Keratinocyte (primary cell): Measurements from ENCODE around the gene CCBE1. TPM values are rescaled to one million over a fixed set of nuclear protein-coding genes. Genes with fewer than 3 reads are reported as not detected.
A peak's percentile ranks its signal among the peaks of the same experiment; 100 is the strongest.

Experiments
- DNase-seq: peaks from one replicate; pipeline ENCODE4 v3.0.0-alpha.2; 2011; ENCODE audit warnings: low read depth, missing footprints, low spot score
- FAIRE-seq: peaks from 2 replicates; lab custom pipeline; 2011; peaks lifted over from hg19 to GRCh38; lab: Jason Lieb, UNC
- H2AFZ ChIP-seq: 2 replicates; pipeline ENCODE4 v1.6.0; 2012; ENCODE audit warnings: low read length, control low read depth, inconsistent platforms; ENCODE audit not compliant: control insufficient read depth
- H3K27ac ChIP-seq: 2 replicates; pipeline ENCODE4 v1.5.1; 2011; ENCODE audit warnings: low read length; ENCODE audit not compliant: control insufficient read depth, insufficient read depth
- H3K27me3 ChIP-seq: 3 replicates; pipeline ENCODE4 v1.6.0; 2011; ENCODE audit warnings: low read length; ENCODE audit not compliant: control insufficient read depth, insufficient read depth; ENCODE audit errors: extremely low read depth
- H3K36me3 ChIP-seq, 2 experiments: 2 replicates in 1 of 2; 3 replicates in 1 of 2; pipeline ENCODE4 v1.5.1; 2011; ENCODE audit warnings: low read length in 2 of 2, mild to moderate bottlenecking in 1 of 2; ENCODE audit not compliant: control insufficient read depth in 2 of 2, insufficient read depth in 2 of 2; ENCODE audit errors: extremely low read depth in 1 of 2
- H3K4me1 ChIP-seq: 3 replicates; pipeline ENCODE4 v1.5.1; 2011; ENCODE audit warnings: low read length; ENCODE audit not compliant: control insufficient read depth, insufficient read depth; ENCODE audit errors: extremely low read depth
- H3K4me2 ChIP-seq: 3 replicates; pipeline ENCODE4 v1.6.0; 2011; ENCODE audit warnings: low read depth, low read length; ENCODE audit not compliant: control insufficient read depth, insufficient read depth; ENCODE audit errors: extremely low read depth
- H3K4me3 ChIP-seq, 3 experiments: fragments of 200-600 bp in 1 of 3; sonication (generic) in 1 of 3; 2 replicates in 2 of 3; 3 replicates in 1 of 3; pipeline ENCODE4 v1.5.1; 2011 to 2016; ENCODE audit warnings: low read length in 3 of 3, mild to moderate bottlenecking in 3 of 3, control low read depth in 2 of 3, inconsistent platforms in 1 of 3, low read depth in 1 of 3, mixed read lengths in 1 of 3, mixed run types in 1 of 3, moderate library complexity in 1 of 3; ENCODE audit not compliant: control insufficient read depth in 2 of 3, insufficient read depth in 2 of 3; ENCODE audit errors: extremely low read depth in 1 of 3
- H3K79me2 ChIP-seq: 2 replicates; pipeline ENCODE4 v1.6.0; 2012; ENCODE audit warnings: low read length; ENCODE audit not compliant: control insufficient read depth, insufficient read depth
- H3K9ac ChIP-seq: 3 replicates; pipeline ENCODE4 v1.6.0; 2011; ENCODE audit warnings: low read length; ENCODE audit not compliant: control insufficient read depth, insufficient read depth; ENCODE audit errors: extremely low read depth
- H3K9me1 ChIP-seq: 3 replicates; pipeline ENCODE4 v1.6.0; 2011; ENCODE audit warnings: low read length; ENCODE audit not compliant: control insufficient read depth, insufficient read depth; ENCODE audit errors: extremely low read depth
- H3K9me3 ChIP-seq: 2 replicates; pipeline ENCODE4 v1.5.1; 2012; ENCODE audit warnings: low read depth, low read length; ENCODE audit not compliant: control insufficient read depth
- H4K20me1 ChIP-seq: 3 replicates; pipeline ENCODE4 v1.6.0; 2011; ENCODE audit warnings: low read length; ENCODE audit not compliant: control insufficient read depth, insufficient read depth; ENCODE audit errors: extremely low read depth
- EZH2 ChIP-seq: IDR thresholded peaks from one replicate; pipeline ENCODE4 v1.6.1; 2012; ENCODE audit warnings: inconsistent platforms, mild to moderate bottlenecking, low read length, moderate library complexity
- dilution Hi-C: fragments of 300-500 bp; cut with MboI; formaldehyde crosslinking; loops from one replicate; pipeline ENCODE4 v1.7.0; 2020; ENCODE audit warnings: low sequenced_read_pairs; ENCODE audit not compliant: extremely low pct_ligation_motif_present
- polyA plus RNA-seq, 5 experiments: library from polyadenylated mRNA; depleted of rRNA in 3 of 5; stranded (reverse) in 3 of 5; stranded (forward) in 1 of 5; unstranded in 1 of 5; fragments of >200 nt; gene quantifications; 1 replicate in 1 of 5; 2 replicates in 3 of 5; 3 replicates in 1 of 5; pipeline versions ENCODE4 v1.2.1 to v1.2.3, GENCODE V29; 2011 to 2012; ENCODE audit warnings: missing spikeins in 2 of 5, low read depth in 1 of 5, low replicate concordance in 1 of 5
- TF ChIP-seq, protein P1 (sequence below), 3 experiments: IDR thresholded peaks in 1 of 3; conservative IDR thresholded peaks in 1 of 3; optimal IDR thresholded peaks in 1 of 3; 2 replicates in 2 of 3; 3 replicates in 1 of 3; pipeline versions ENCODE3 to v1.5.1; 2011; ENCODE audit warnings: low read length in 3 of 3, mild to moderate bottlenecking in 3 of 3, moderate library complexity in 2 of 3, control low read depth in 1 of 3, inconsistent platforms in 1 of 3; ENCODE audit not compliant: insufficient read depth in 2 of 3; ENCODE audit errors: extremely low read depth in 1 of 3

Gene CCBE1
- polyA plus RNA-seq, 1 donor (not counting 4 experiments of a cell fraction or from before 2014, with no cell fraction given): 20.1 TPM

DNA sequence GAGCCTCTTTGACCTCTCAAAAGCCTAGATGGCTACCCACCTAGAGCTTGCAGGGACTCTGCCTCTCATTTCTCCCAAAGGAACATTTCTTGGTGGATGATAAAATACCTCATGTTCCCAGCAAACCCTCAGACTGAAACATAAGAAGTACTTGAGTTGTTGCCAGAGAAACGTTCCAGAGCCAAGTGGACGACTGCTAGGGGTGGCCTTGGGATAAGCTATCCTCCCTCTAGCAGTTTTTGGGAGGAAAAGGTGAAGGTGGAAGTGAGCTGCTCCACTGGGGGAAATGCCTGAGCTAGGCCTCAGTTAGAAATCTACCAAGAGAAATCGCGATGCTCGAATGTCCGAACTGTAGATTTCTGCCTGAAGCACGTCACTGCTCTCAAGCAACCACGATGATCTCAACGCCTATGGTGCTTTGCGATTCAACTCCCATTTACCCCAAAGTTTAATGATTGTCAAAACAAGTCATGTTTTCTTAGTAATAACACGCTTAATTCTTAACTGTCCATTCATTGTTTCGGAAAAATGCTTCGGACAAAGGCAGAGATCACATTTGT is 91.5 kb downstream of the CCBE1 start:
- Histone ChIP-seq H3K4me2 (no peak overlapping the region), H3K9me1 (no peaks in the 10 kb centered on the region), H3K9me3 (no peaks in the 10 kb centered on the region), H3K9ac (no peak overlapping the region), H3K36me3 (no peaks in the 10 kb centered on the region), H3K4me1 (peaks cover 11% of the 10 kb centered on the region), H3K4me3 (no peak overlapping the region), H4K20me1 (no peaks in the 10 kb centered on the region), H2AFZ (no peak overlapping the region), H3K27me3 (no peaks in the 10 kb centered on the region), H3K79me2 (no peaks in the 10 kb centered on the region), H3K27ac (no peak overlapping the region)
- no peak for FAIRE-seq
- DNase-seq: no peak
- dilution Hi-C loops: no loop called here
- TF ChIP-seq EZH2: no peak
- TF ChIP-seq, protein P1, sequence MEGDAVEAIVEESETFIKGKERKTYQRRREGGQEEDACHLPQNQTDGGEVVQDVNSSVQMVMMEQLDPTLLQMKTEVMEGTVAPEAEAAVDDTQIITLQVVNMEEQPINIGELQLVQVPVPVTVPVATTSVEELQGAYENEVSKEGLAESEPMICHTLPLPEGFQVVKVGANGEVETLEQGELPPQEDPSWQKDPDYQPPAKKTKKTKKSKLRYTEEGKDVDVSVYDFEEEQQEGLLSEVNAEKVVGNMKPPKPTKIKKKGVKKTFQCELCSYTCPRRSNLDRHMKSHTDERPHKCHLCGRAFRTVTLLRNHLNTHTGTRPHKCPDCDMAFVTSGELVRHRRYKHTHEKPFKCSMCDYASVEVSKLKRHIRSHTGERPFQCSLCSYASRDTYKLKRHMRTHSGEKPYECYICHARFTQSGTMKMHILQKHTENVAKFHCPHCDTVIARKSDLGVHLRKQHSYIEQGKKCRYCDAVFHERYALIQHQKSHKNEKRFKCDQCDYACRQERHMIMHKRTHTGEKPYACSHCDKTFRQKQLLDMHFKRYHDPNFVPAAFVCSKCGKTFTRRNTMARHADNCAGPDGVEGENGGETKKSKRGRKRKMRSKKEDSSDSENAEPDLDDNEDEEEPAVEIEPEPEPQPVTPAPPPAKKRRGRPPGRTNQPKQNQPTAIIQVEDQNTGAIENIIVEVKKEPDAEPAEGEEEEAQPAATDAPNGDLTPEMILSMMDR (optimal IDR thresholded peaks at IDR 0.05 in 1 of 3, IDR thresholded peaks at IDR 0.05 in 1 of 3, conservative IDR thresholded peaks at IDR 0.05 in 1 of 3; ENCODE audit: extremely low read depth in 1 of 3, insufficient read depth in 2 of 3, low read length in 3 of 3): no peak

DNA sequence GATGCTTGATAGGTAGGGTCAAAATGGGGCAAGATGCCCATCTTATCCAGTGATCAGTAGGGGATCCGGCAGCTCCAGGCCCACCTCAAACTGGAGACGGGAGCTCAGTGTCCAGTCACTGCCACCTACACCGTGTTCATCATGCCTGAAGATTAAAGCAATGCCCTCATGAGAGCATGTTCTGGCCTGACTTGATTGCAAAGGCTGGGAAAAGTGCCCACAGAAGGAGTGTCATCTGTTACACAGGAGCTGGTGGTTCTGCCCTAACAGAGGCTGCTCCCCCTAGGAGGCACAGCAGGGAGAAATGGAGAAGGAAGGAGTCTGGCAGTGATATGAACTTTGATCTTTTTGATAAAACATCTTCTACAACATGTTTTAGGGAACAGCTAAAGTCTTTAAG is 92.3 kb downstream of the CCBE1 start:
- Histone ChIP-seq H3K9me3 (no peaks in the 10 kb centered on the region), H3K27ac (no peak overlapping the region), H3K36me3 (no peaks in the 10 kb centered on the region), H3K9ac (no peak overlapping the region), H3K79me2 (no peaks in the 10 kb centered on the region), H3K27me3 (no peaks in the 10 kb centered on the region), H2AFZ (no peak overlapping the region), H3K9me1 (no peaks in the 10 kb centered on the region), H4K20me1 (no peaks in the 10 kb centered on the region), H3K4me2 (no peak overlapping the region), H3K4me1 (peaks cover 11% of the 10 kb centered on the region), H3K4me3 (no peak overlapping the region)
- TF ChIP-seq EZH2: no peak
- TF ChIP-seq, protein P1 (optimal IDR thresholded peaks at IDR 0.05 in 1 of 3, IDR thresholded peaks at IDR 0.05 in 1 of 3, conservative IDR thresholded peaks at IDR 0.05 in 1 of 3; ENCODE audit: extremely low read depth in 1 of 3, insufficient read depth in 2 of 3, low read length in 3 of 3): peak in 1 of 3 experiments; percentile 48
- peak; percentile 19 for DNase-seq
- FAIRE-seq: peak; percentile 97
- dilution Hi-C loops: no loop called here
